WTC11 (cell line): ENCODE data around the gene SCRN3. TPM values are rescaled to one million over a fixed set of nuclear protein-coding genes. Genes with fewer than 3 reads are reported as not detected.

Source experiments
- ATAC-seq: fragments of 200-7000 bp; cut with Tn5 transposase; 2 replicates; pipeline ENCODE4 v1.10.0; 2021; ENCODE audit warnings: mild to moderate bottlenecking, moderate library complexity
- CTCF ChIA-PET: fragments of 300-600 bp; sonication (Branson Sonifier 250); formaldehyde crosslinking; loops from one replicate; lab custom pipeline; 2021; ENCODE audit warnings: antibody characterized with exemption; lab: Charles Lee
- POLR2A ChIA-PET: fragments of 350-600 bp; sonication (Branson Sonifier 250); formaldehyde crosslinking; loops from one replicate; lab custom pipeline; 2021; ENCODE audit warnings: antibody characterized with exemption; lab: Charles Lee
- DNase-seq: peaks from one replicate; pipeline ENCODE4 v3.0.0; 2021; ENCODE audit warnings: low spot score
- H3K27ac Mint-ChIP-seq: 2 replicates; pipeline ENCODE4 v1.8.0; 2021; ENCODE audit warnings: mixed read lengths
- H3K27me3 Mint-ChIP-seq: 2 replicates; pipeline ENCODE4 v1.8.0; 2021; ENCODE audit warnings: low read depth, mild to moderate bottlenecking, moderate library complexity, mixed read lengths
- H3K36me3 Mint-ChIP-seq: 2 replicates; pipeline ENCODE4 v1.8.0; 2021; ENCODE audit warnings: mixed read lengths
- H3K4me1 Mint-ChIP-seq: 2 replicates; pipeline ENCODE4 v1.8.0; 2022; ENCODE audit warnings: mixed read lengths
- H3K4me3 Mint-ChIP-seq: 2 replicates; pipeline ENCODE4 v1.8.0; 2021; ENCODE audit warnings: mild to moderate bottlenecking, moderate library complexity, mixed read lengths
- H3K9me3 Mint-ChIP-seq: 2 replicates; pipeline ENCODE4 v1.8.0; 2021; ENCODE audit warnings: mixed read lengths
- AFF4 ChIP-seq: sonication (generic); formaldehyde crosslinking; IDR thresholded peaks from 2 replicates; pipeline ENCODE4 v1.8.1; 2023; ENCODE audit warnings: mild to moderate bottlenecking, missing genetic modification reagents, borderline replicate concordance
- CREB1 ChIP-seq: sonication (generic); formaldehyde crosslinking; IDR thresholded peaks from 2 replicates; pipeline ENCODE4 v1.8.0; 2023; ENCODE audit warnings: mild to moderate bottlenecking, missing genetic modification reagents
- CREM ChIP-seq: sonication (generic); formaldehyde crosslinking; IDR thresholded peaks from 2 replicates; pipeline ENCODE4 v1.8.1; 2022; ENCODE audit warnings: mild to moderate bottlenecking, missing genetic modification reagents, moderate library complexity
- ELF4 ChIP-seq: sonication (generic); formaldehyde crosslinking; IDR thresholded peaks from 2 replicates; pipeline ENCODE4 v1.8.1; 2022; ENCODE audit warnings: low read depth, mild to moderate bottlenecking, moderate library complexity, missing genetic modification reagents
- EMX1 ChIP-seq: fragments of 250-450 bp; sonication (Bioruptor Pico); IDR thresholded peaks from 2 replicates; pipeline ENCODE4 v1.8.0; 2021; ENCODE audit warnings: mild to moderate bottlenecking
- FOXJ3 ChIP-seq: sonication (generic); formaldehyde crosslinking; IDR thresholded peaks from 2 replicates; pipeline ENCODE4 v1.9.0; 2021; ENCODE audit warnings: missing genetic modification reagents, mild to moderate bottlenecking, borderline replicate concordance
- FOXP1 ChIP-seq: sonication (generic); formaldehyde crosslinking; IDR thresholded peaks from 2 replicates; pipeline ENCODE4 v1.8.0; 2022; ENCODE audit warnings: missing genetic modification reagents, mild to moderate bottlenecking, moderate library complexity, borderline replicate concordance
- JAZF1 ChIP-seq: fragments of 250-450 bp; sonication (Bioruptor Pico); IDR thresholded peaks from 2 replicates; pipeline ENCODE4 v1.9.0; 2021; ENCODE audit warnings: moderate library complexity, mild to moderate bottlenecking, inconsistent platforms
- KAT7 ChIP-seq: sonication (generic); formaldehyde crosslinking; IDR thresholded peaks from 2 replicates; pipeline ENCODE4 v1.8.1; 2023; ENCODE audit warnings: missing genetic modification reagents, mild to moderate bottlenecking, borderline replicate concordance
- MYBL2 ChIP-seq: sonication (generic); formaldehyde crosslinking; IDR thresholded peaks from 2 replicates; pipeline ENCODE4 v1.8.1; 2023; ENCODE audit warnings: mild to moderate bottlenecking, moderate library complexity, missing genetic modification reagents
- NFE2L1 ChIP-seq: sonication (generic); formaldehyde crosslinking; IDR thresholded peaks from 2 replicates; pipeline ENCODE4 v1.8.1; 2023; ENCODE audit warnings: missing genetic modification reagents
- NFYB ChIP-seq: sonication (generic); formaldehyde crosslinking; conservative IDR thresholded peaks from 2 replicates; pipeline ENCODE4 v1.8.0; 2022; ENCODE audit warnings: low read depth, missing genetic modification reagents
- TCF7 ChIP-seq: sonication (generic); formaldehyde crosslinking; IDR thresholded peaks from 2 replicates; pipeline ENCODE4 v1.8.0; 2022; ENCODE audit warnings: mild to moderate bottlenecking, low read depth, missing genetic modification reagents, moderate library complexity
- TP53 ChIP-seq: sonication (generic); formaldehyde crosslinking; IDR thresholded peaks from 2 replicates; pipeline ENCODE4 v1.8.1; 2023; ENCODE audit warnings: mild to moderate bottlenecking, missing genetic modification reagents
- ZNF263 ChIP-seq: sonication (generic); formaldehyde crosslinking; IDR thresholded peaks from 2 replicates; pipeline ENCODE4 v1.8.1; 2022; ENCODE audit warnings: low read depth, mild to moderate bottlenecking, moderate library complexity, missing genetic modification reagents
- ZNF396 ChIP-seq: fragments of 250-450 bp; sonication (Bioruptor Pico); IDR thresholded peaks from 2 replicates; pipeline ENCODE4 v1.8.0; 2021; ENCODE audit warnings: mild to moderate bottlenecking, moderate library complexity, borderline replicate concordance
- ZNF425 ChIP-seq: fragments of 250-450 bp; sonication (Bioruptor Pico); conservative IDR thresholded peaks from 2 replicates; pipeline ENCODE4 v1.9.0; 2021; ENCODE audit warnings: mild to moderate bottlenecking
- ZNF671 ChIP-seq: fragments of 250-450 bp; sonication (Bioruptor Pico); IDR thresholded peaks from 2 replicates; pipeline ENCODE4 v1.8.0; 2021; ENCODE audit warnings: mild to moderate bottlenecking
- total RNA-seq: library from RNA; stranded (reverse); gene quantifications from 3 replicates; pipeline ENCODE4 v1.2.3, GENCODE V29; 2021
- TF ChIP-seq, protein P1 (sequence below): sonication (generic); formaldehyde crosslinking; IDR thresholded peaks from 2 replicates; pipeline ENCODE4 v1.8.1; 2022; ENCODE audit warnings: missing genetic modification reagents, borderline replicate concordance
- TF ChIP-seq, protein P2 (sequence below): fragments of 250-450 bp; sonication (Bioruptor Pico); IDR thresholded peaks from 2 replicates; pipeline ENCODE4 v1.8.0; 2021; ENCODE audit warnings: mild to moderate bottlenecking

The SCRN3 gene
- total RNA-seq, 1 experiment from 2014 or later, result 8.0 TPM

DNA sequence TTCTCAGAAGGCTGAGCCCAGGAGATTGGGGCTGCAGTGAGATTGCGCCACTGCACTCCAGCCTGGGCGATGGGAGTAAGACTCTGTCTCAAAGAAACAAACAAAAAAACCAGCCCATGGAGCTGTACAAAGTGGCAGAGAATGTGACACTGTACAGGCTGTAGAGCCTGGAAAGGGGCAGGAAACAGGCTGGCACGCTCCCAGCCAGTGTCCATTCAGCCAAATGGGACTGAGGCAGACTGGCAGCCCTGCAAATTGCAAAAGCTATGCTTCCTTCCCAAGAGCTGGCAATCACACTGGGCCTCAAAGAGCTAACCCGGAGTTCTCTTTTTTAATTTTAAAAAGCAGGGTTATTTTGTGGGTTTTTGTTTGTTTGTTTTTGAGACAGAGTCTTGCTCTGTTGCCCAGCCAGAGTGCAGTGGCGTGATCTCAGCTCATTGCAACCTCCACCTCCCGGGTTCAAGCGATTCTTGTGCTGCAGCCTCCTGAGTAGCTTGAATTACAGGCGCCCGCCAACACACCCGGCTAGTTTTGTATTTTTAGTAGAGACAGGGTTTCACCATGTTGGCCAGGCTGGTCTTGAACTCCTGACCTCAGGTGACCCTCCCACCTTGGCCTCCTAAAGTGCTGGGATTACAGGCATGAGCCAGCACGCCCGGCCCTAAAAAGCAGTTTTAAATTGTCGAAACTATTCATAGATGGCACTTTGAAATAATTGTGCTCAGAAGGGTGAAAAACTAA lies 42.8 kb downstream of the SCRN3 start (continued):
- TF ChIP-seq AFF4 (CRISPR knock-in tag) (no peak), KAT7 (CRISPR knock-in tag) (no peak), NFYB (CRISPR knock-in tag) (no peak), JAZF1 (no peak), ZNF671 (CRISPR knock-in tag) (no peak)

DNA sequence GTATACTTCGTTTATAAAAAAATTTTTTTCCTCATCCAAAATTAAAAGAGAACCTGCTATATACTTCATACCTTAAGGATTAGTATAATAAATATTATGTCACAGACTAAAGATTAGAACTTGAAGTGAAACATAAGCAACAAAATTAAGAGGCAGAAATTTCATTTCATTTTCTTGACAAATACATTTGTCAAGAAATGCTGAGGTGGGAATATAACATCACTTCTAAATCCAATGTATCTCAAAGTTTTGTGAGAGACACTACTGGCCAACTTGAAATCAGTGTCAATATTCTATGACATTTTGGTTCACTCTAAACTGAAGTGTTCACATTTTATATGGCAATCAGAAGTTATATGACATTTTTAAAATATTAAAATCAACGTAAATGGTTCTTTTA lies 43.8 kb downstream of the SCRN3 start:
- Mint-ChIP-seq H3K9me3 (no peaks in the 10 kb centered on the region), H3K27me3 (no peaks in the 10 kb centered on the region), H3K27ac (no peak overlapping the region), H3K4me1 (peaks cover 4% of the 10 kb centered on the region), H3K36me3 (no peaks in the 10 kb centered on the region), H3K4me3 (no peak overlapping the region)
- DNase-seq (no peak), ATAC-seq (no peak)
- no peak for TF ChIP-seq FOXP1 (CRISPR knock-in tag)
- TF ChIP-seq TCF7, result no peak
- TF ChIP-seq, protein P1, sequence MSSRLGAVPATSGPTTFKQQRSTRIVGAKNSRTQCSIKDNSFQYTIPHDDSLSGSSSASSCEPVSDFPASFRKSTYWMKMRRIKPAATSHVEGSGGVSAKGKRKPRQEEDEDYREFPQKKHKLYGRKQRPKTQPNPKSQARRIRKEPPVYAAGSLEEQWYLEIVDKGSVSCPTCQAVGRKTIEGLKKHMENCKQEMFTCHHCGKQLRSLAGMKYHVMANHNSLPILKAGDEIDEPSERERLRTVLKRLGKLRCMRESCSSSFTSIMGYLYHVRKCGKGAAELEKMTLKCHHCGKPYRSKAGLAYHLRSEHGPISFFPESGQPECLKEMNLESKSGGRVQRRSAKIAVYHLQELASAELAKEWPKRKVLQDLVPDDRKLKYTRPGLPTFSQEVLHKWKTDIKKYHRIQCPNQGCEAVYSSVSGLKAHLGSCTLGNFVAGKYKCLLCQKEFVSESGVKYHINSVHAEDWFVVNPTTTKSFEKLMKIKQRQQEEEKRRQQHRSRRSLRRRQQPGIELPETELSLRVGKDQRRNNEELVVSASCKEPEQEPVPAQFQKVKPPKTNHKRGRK (CRISPR knock-in tag), result no peak
- no peak for TF ChIP-seq ZNF263
- TF ChIP-seq ELF4 (CRISPR knock-in tag), result no peak
- TF ChIP-seq, protein P2, sequence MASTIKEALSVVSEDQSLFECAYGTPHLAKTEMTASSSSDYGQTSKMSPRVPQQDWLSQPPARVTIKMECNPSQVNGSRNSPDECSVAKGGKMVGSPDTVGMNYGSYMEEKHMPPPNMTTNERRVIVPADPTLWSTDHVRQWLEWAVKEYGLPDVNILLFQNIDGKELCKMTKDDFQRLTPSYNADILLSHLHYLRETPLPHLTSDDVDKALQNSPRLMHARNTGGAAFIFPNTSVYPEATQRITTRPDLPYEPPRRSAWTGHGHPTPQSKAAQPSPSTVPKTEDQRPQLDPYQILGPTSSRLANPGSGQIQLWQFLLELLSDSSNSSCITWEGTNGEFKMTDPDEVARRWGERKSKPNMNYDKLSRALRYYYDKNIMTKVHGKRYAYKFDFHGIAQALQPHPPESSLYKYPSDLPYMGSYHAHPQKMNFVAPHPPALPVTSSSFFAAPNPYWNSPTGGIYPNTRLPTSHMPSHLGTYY, result no peak
- TF ChIP-seq CREB1, result no peak
- TF ChIP-seq TP53 (CRISPR knock-in tag), result no peak
- no peak for TF ChIP-seq ZNF396 (CRISPR knock-in tag)
- TF ChIP-seq EMX1 (CRISPR knock-in tag), result no peak
- TF ChIP-seq FOXJ3 (CRISPR knock-in tag), result no peak
- no peak for TF ChIP-seq MYBL2 (CRISPR knock-in tag)
- TF ChIP-seq NFE2L1 (CRISPR knock-in tag), result no peak
- no peak for TF ChIP-seq CREM
- TF ChIP-seq ZNF425 (CRISPR knock-in tag), result no peak
- no peak for TF ChIP-seq NFYB (CRISPR knock-in tag)
- POLR2A ChIA-PET, result no interaction called here
- CTCF ChIA-PET, result no interaction called here
